IMR-90 (cell line): ENCODE measurements around the gene UPK1A. TPM values are rescaled to one million over a fixed set of nuclear protein-coding genes. Genes with fewer than 3 reads are reported as not detected.

Experiments
- ATAC-seq: fragments of 200-7000 bp; cut with Tn5 transposase; 2 replicates; pipeline ENCODE4 v1.9.1; 2020; ENCODE audit warnings: low read depth, mild to moderate bottlenecking, moderate library complexity
- BruUV-seq: library from RNA; stranded (reverse); fragments of 400-500 nt; replicated peaks from 2 replicates; lab custom pipeline; 2021; lab: Mats Ljungman, UMichigan
- CTCF ChIA-PET: fragments of 300-600 bp; formaldehyde crosslinking; extraction: SDS; loops from one replicate; lab custom pipeline; 2021; ENCODE audit warnings: antibody characterized with exemption; lab: Yijun Ruan, JAX
- POLR2A ChIA-PET: fragments of 300-600 bp; sonication (Branson Sonifier 250); formaldehyde crosslinking; loops from one replicate; lab custom pipeline; 2022; ENCODE audit warnings: antibody characterized with exemption; ENCODE audit not compliant: unreplicated experiment; lab: Charles Lee
- DNase-seq: peaks from one replicate; pipeline ENCODE4 v3.0.0; 2013
- H2AFZ ChIP-seq: replicated peaks from 2 replicates; pipeline ENCODE3; 2013; ENCODE audit warnings: low read length, mild to moderate bottlenecking; ENCODE audit not compliant: poor library complexity
- H2AK5ac ChIP-seq: 2 replicates; pipeline ENCODE4 v1.6.1; 2013; ENCODE audit warnings: low read depth, low read length, inconsistent platforms
- H2AK9ac ChIP-seq: replicated peaks from 2 replicates; pipeline ENCODE3; 2013; ENCODE audit warnings: mild to moderate bottlenecking, low read depth, low read length, moderate library complexity; ENCODE audit not compliant: poor library complexity
- H2BK120ac ChIP-seq: 2 replicates; pipeline ENCODE4 v1.6.1; 2013; ENCODE audit warnings: low read depth, low read length, inconsistent platforms
- H2BK15ac ChIP-seq: 3 replicates; pipeline ENCODE4 v1.6.1; 2013; ENCODE audit warnings: low read depth, low read length, inconsistent platforms
- H2BK20ac ChIP-seq: 2 replicates; pipeline ENCODE4 v1.6.1; 2013; ENCODE audit warnings: low read depth, mild to moderate bottlenecking, inconsistent platforms, low read length, moderate library complexity
- H2BK5ac ChIP-seq: 2 replicates; pipeline ENCODE4 v1.6.1; 2013; ENCODE audit warnings: mild to moderate bottlenecking, low read depth, low read length, inconsistent platforms; ENCODE audit not compliant: poor library complexity, severe bottlenecking
- H3K14ac ChIP-seq: replicated peaks from 2 replicates; pipeline ENCODE4 v1.6.1; 2013; ENCODE audit warnings: low read depth, low read length, inconsistent platforms
- H3K18ac ChIP-seq: 2 replicates; pipeline ENCODE4 v1.6.1; 2013; ENCODE audit warnings: low read depth, low read length, control low read depth
- H3K23ac ChIP-seq: 2 replicates; pipeline ENCODE4 v1.6.1; 2013; ENCODE audit warnings: low read depth, low read length, inconsistent platforms
- H3K27ac ChIP-seq: 2 replicates; pipeline ENCODE4 v1.5.1; 2013; ENCODE audit warnings: mild to moderate bottlenecking, control low read depth, low read length; ENCODE audit not compliant: insufficient read depth
- H3K27me3 ChIP-seq: 2 replicates; pipeline ENCODE4 v1.6.1; 2013; ENCODE audit warnings: low read length; ENCODE audit not compliant: control insufficient read depth, insufficient read depth
- H3K36me3 ChIP-seq: 2 replicates; pipeline ENCODE4 v1.6.1; 2013; ENCODE audit warnings: low read length, mixed read lengths; ENCODE audit not compliant: control insufficient read depth, insufficient read depth
- H3K4ac ChIP-seq: 2 replicates; pipeline ENCODE4 v1.6.1; 2013; ENCODE audit warnings: low read depth, low read length, inconsistent platforms
- H3K4me1 ChIP-seq: 2 replicates; pipeline ENCODE4 v1.6.1; 2013; ENCODE audit warnings: low read length, mixed read lengths; ENCODE audit not compliant: control insufficient read depth, insufficient read depth
- H3K4me2 ChIP-seq: 2 replicates; pipeline ENCODE4 v1.6.1; 2013; ENCODE audit warnings: low read depth, mild to moderate bottlenecking, control low read depth, low read length, moderate library complexity
- H3K4me3 ChIP-seq: 2 replicates; pipeline ENCODE4 v1.5.1; 2013; ENCODE audit warnings: low read depth, mild to moderate bottlenecking, control low read depth, low read length, moderate library complexity; ENCODE audit not compliant: insufficient read depth
- H3K56ac ChIP-seq: 2 replicates; pipeline ENCODE4 v1.6.1; 2013; ENCODE audit warnings: low read length, inconsistent platforms; ENCODE audit not compliant: insufficient read depth; ENCODE audit errors: extremely low read depth
- H3K79me1 ChIP-seq, 2 experiments: 2 replicates each; pipeline ENCODE4 v1.6.1; 2013; ENCODE audit warnings: low read length in 2 of 2, inconsistent platforms in 1 of 2, low read depth in 1 of 2
- H3K9ac ChIP-seq: 2 replicates; pipeline ENCODE4 v1.6.1; 2013; ENCODE audit warnings: low read depth, low read length, control low read depth
- H3K9me1 ChIP-seq: 2 replicates; pipeline ENCODE4 v1.6.1; 2013; ENCODE audit warnings: low read length, inconsistent platforms; ENCODE audit not compliant: insufficient read depth
- H3K9me3 ChIP-seq: 2 replicates; pipeline ENCODE4 v1.6.1; 2013; ENCODE audit warnings: low read length; ENCODE audit not compliant: control insufficient read depth, insufficient read depth
- H4K20me1 ChIP-seq: 2 replicates; pipeline ENCODE4 v1.6.1; 2013; ENCODE audit warnings: low read length, inconsistent platforms; ENCODE audit not compliant: insufficient read depth
- H4K5ac ChIP-seq: 2 replicates; pipeline ENCODE4 v1.6.1; 2013; ENCODE audit warnings: mild to moderate bottlenecking, low read depth, low read length, control low read depth
- H4K8ac ChIP-seq, 2 experiments: 2 replicates each; pipeline ENCODE4 v1.6.1; 2013; ENCODE audit warnings: low read depth in 2 of 2, low read length in 2 of 2, control low read depth in 1 of 2, inconsistent platforms in 1 of 2
- H4K91ac ChIP-seq: 2 replicates; pipeline ENCODE4 v1.6.1; 2013; ENCODE audit warnings: low read depth, low read length, inconsistent platforms; ENCODE audit not compliant: insufficient read depth
- FOS ChIP-seq: fragments of 150-350 bp; IDR thresholded peaks from 2 replicates; pipeline ENCODE4 v1.6.1; 2016; ENCODE audit warnings: low read depth, low read length
- MAFK ChIP-seq: IDR thresholded peaks from 2 replicates; pipeline ENCODE4 v1.6.1; 2012; ENCODE audit warnings: low read depth, low read length, improper control_type of control experiment
- NFE2L2 ChIP-seq: fragments of 150-350 bp; IDR thresholded peaks from 2 replicates; pipeline ENCODE4 v1.6.1; 2016; ENCODE audit warnings: low read depth, mild to moderate bottlenecking, low read length
- RAD21 ChIP-seq: IDR thresholded peaks from 2 replicates; pipeline ENCODE4 v1.6.1; 2012; ENCODE audit warnings: low read length, improper control_type of control experiment
- RCOR1 ChIP-seq: IDR thresholded peaks from 2 replicates; pipeline ENCODE4 v1.6.1; 2012; ENCODE audit warnings: mild to moderate bottlenecking, low read length, improper control_type of control experiment; ENCODE audit not compliant: insufficient replicate concordance
- RFX5 ChIP-seq: IDR thresholded peaks from 2 replicates; pipeline ENCODE4 v1.8.0; 2012; ENCODE audit warnings: low read depth, mild to moderate bottlenecking, low read length, moderate library complexity
- WGBS, 2 experiments: methylation state at CpG; one replicate each; pipeline versions ENCODE4 v1.1.5 to v1.1.7; 2013; ENCODE audit warnings: missing lambda C conversion rate in 2 of 2; ENCODE audit not compliant: insufficient read length in 1 of 2; ENCODE audit errors: extremely low coverage in 2 of 2; 5-methylcytosine and 5-hydroxymethylcytosine counted together
- dilution Hi-C: fragments of 300-500 bp; cut with HindIII; formaldehyde crosslinking; loops from one replicate; pipeline ENCODE4 v1.14.3; 2018; ENCODE audit warnings: low sequenced_read_pairs; ENCODE audit not compliant: unreplicated experiment
- in situ Hi-C: fragments of 300-500 bp; cut with MboI; formaldehyde crosslinking; loops from 3 replicates; pipeline ENCODE4 v1.14.3; 2019; ENCODE audit warnings: low sequenced_read_pairs, inconsistent platforms, mixed read lengths
- intact Hi-C: fragments of 100-400 bp; cut with micrococcal nuclease; formaldehyde crosslinking; loops from 2 replicates; pipeline ENCODE4 v1.10.0; 2022
- polyA plus RNA-seq, 3 experiments: library from polyadenylated mRNA; depleted of rRNA; stranded (reverse); fragments of >200 nt; gene quantifications; 2 replicates each; pipeline ENCODE4 v1.2.3, GENCODE V29; 2012; ENCODE audit warnings: low replicate concordance in 1 of 3
- total RNA-seq: library from RNA; depleted of rRNA; stranded (reverse); fragments of >200 nt; gene quantifications from 2 replicates; pipeline ENCODE4 v1.2.3, GENCODE V29; 2012

Gene UPK1A
- total and polyA plus RNA-seq, 2 of the 4 experiments (the other 2 are of a cell fraction) = 0.21 TPM; not detected in 1

DNA sequence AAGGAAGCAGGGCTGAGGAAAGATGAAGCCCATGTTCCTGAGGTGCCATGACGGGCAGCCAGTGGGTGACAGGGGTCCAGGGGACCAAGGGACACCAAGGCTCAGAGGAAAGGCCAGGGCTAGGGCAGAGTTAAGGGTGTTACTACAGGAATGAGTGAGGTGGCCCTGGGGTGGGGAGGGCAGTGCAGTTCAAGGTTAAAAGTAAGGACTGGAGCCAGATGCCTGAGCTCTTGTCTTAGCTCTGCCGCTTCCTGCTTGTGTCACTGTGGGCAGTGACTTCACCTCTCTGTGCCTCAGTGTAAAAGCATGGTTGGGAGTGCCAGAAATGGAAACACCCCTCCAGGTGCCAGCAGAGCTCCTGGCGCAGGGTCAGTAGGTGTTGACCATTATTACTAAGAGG, 29.7 kb upstream of the UPK1A start:
- in situ Hi-C loops = no loop called here
- intact Hi-C loops = no loop called here
- no peak overlapping the region for H3K56ac ChIP-seq
- no peak overlapping the region for H3K9ac ChIP-seq
- CTCF ChIA-PET = no interaction called here
- no peaks in the 10 kb centered on the region for H3K27me3 ChIP-seq
- peaks cover 53% of the 10 kb centered on the region for H3K36me3 ChIP-seq
- H4K91ac ChIP-seq = no peak overlapping the region
- no peaks in the 10 kb centered on the region for H3K9me3 ChIP-seq
- no peak overlapping the region for H3K4me2 ChIP-seq
- H3K18ac ChIP-seq = no peak overlapping the region
- H4K20me1 ChIP-seq = no peaks in the 10 kb centered on the region
- no peak overlapping the region for H3K4me3 ChIP-seq
- ATAC-seq = no peak
- H2BK20ac ChIP-seq = no peak overlapping the region
- no peak overlapping the region for H2AK5ac ChIP-seq
- no TSS peak for BruUV-seq
- WGBS, 2 experiments = no CpG with 5 or more reads among the region's 3 CpGs
- POLR2A ChIA-PET = no interaction called here
- H2AFZ ChIP-seq = no peak overlapping the region
- peaks cover 0 to 1% of the 10 kb centered on the region in 2 experiments; a peak in 1 of 4 replicates for H3K79me1 ChIP-seq
- H4K5ac ChIP-seq = no peak overlapping the region
- DNase-seq = no peak
- H3K14ac ChIP-seq = no peak overlapping the region
- dilution Hi-C loops = no loop called here
- 0 out of 2 replicates have a peak, but pooled peaks cover 5% of the 10 kb centered on the region for H3K9me1 ChIP-seq
- H3K27ac ChIP-seq = no peak overlapping the region
- H2BK120ac ChIP-seq = no peak overlapping the region
- no peak overlapping the region for H4K8ac ChIP-seq
- H3K4ac ChIP-seq = no peak overlapping the region
- no peak overlapping the region for H2AK9ac ChIP-seq
- peaks cover 3% of the 10 kb centered on the region; the same call in 1 of the 2 replicates for H3K4me1 ChIP-seq
- H3K23ac ChIP-seq = no peak overlapping the region
- H2BK15ac ChIP-seq = no peak overlapping the region
- TF ChIP-seq NFE2L2 (no peak), FOS (no peak), RAD21 (no peak), RFX5 (no peak), RCOR1 (no peak), MAFK (no peak)
- no peak overlapping the region for H2BK5ac ChIP-seq
